Upper lobe of left lung (tissue), 4 donors: ENCODE data around the gene C11orf97.

Experiments
- CTCF ChIP-seq, 6 experiments: fragments of 450-650 bp in 4 of 6; fragments of 200-600 bp in 2 of 6; sonication (generic) in 2 of 6; IDR thresholded peaks; one replicate each; pipeline ENCODE4 v1.5.1; 2016 to 2019; ENCODE audit warnings: antibody characterized with exemption in 6 of 6
- POLR2A ChIP-seq, 4 donors: fragments of 450-650 bp; IDR thresholded peaks; one replicate each; pipeline ENCODE4 v1.5.1; 2016 to 2017; ENCODE audit warnings: antibody characterized with exemption in 4 of 4, mild to moderate bottlenecking in 2 of 4
- POLR2AphosphoS5 ChIP-seq, 2 donors: sonication (generic); formaldehyde crosslinking; IDR thresholded peaks; one replicate each; pipeline ENCODE4 v1.5.1; 2017; ENCODE audit warnings: antibody characterized with exemption in 2 of 2

- no peak for TF ChIP-seq CTCF (IDR thresholded peaks at IDR 0.05)
- no peak for TF ChIP-seq POLR2A (IDR thresholded peaks at IDR 0.05)
- no peak for TF ChIP-seq POLR2AphosphoS5 (IDR thresholded peaks at IDR 0.05)
Measured at GRCh38 chr11:94553938-94554337, 41.7 kb downstream of the C11orf97 start.
